Hepatocyte (in vitro differentiated cells): Measurements from ENCODE around the gene VCPKMT.

ENCODE experiments used
- EZH2 ChIP-seq: fragments of 200-600 bp; sonication (generic); IDR thresholded peaks from 2 replicates; pipeline ENCODE4 v1.6.1; 2016; ENCODE audit warnings: antibody characterized with exemption, mild to moderate bottlenecking, borderline replicate concordance
- EZH2phosphoT487 ChIP-seq: fragments of 200-600 bp; sonication (generic); IDR thresholded peaks from one replicate; pipeline ENCODE4 v1.6.1; 2018; ENCODE audit warnings: antibody characterized with exemption, mild to moderate bottlenecking, low read depth, moderate library complexity; ENCODE audit not compliant: unreplicated experiment, severe bottlenecking
- TF ChIP-seq, protein P1 (sequence below): fragments of 200-600 bp; sonication (generic); IDR thresholded peaks from 2 replicates; pipeline ENCODE4 v1.5.1; 2016; ENCODE audit warnings: antibody characterized with exemption, mild to moderate bottlenecking; ENCODE audit not compliant: poor library complexity

- TF ChIP-seq, protein P1, sequence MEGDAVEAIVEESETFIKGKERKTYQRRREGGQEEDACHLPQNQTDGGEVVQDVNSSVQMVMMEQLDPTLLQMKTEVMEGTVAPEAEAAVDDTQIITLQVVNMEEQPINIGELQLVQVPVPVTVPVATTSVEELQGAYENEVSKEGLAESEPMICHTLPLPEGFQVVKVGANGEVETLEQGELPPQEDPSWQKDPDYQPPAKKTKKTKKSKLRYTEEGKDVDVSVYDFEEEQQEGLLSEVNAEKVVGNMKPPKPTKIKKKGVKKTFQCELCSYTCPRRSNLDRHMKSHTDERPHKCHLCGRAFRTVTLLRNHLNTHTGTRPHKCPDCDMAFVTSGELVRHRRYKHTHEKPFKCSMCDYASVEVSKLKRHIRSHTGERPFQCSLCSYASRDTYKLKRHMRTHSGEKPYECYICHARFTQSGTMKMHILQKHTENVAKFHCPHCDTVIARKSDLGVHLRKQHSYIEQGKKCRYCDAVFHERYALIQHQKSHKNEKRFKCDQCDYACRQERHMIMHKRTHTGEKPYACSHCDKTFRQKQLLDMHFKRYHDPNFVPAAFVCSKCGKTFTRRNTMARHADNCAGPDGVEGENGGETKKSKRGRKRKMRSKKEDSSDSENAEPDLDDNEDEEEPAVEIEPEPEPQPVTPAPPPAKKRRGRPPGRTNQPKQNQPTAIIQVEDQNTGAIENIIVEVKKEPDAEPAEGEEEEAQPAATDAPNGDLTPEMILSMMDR, result no peak
- TF ChIP-seq EZH2phosphoT487 (no peak), EZH2 (no peak)
Measured at GRCh38 chr14:50068496-50068895, 47.9 kb downstream of the VCPKMT start.
